ENCODE measurements around the gene SLC25A24. TPM values are rescaled to one million over a fixed set of nuclear protein-coding genes. Genes with fewer than 3 reads are reported as not detected.
"Not testable (repeated sequence)": the region's sequence is repeated elsewhere in the genome, so short reads cannot be mapped to it uniquely, and the experiment has no call there.

Gene SLC25A24
- total RNA-seq, 1 donor from 2014 or later, result 55.3 TPM

DNA sequence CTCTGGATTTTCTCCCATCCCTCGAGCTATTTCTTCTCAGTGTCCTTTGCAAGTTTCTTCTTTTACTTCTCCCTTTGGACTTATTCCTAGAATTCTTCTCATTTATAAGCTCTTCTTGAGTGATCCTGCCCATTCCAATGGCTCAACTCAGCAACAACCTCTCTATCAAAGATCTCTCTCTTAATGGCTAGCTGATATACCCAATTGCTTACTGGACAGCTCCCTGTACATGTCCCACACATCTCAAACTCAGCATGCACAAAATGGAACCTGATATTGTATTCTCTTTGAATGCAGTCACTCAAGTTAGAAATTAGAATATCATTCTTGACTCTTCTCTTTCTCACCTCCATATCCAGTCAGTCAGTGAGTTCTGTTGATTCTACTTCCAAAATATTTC is 48.6 kb downstream of the SLC25A24 start:
- Histone ChIP-seq H3K36me3 (ENCODE audit: insufficient read depth, low read length) (peaks cover 49% of the 10 kb centered on the region), H3K4me1 (ENCODE audit: insufficient read depth, low read length) (peaks cover 10% of the 10 kb centered on the region), H4K20me1 (ENCODE audit: insufficient read depth, low read length) (peaks cover 3% of the 10 kb centered on the region), H3K9me3 (ENCODE audit: insufficient read depth, low read depth, low read length) (no peaks in the 10 kb centered on the region), H3K27me3 (ENCODE audit: insufficient read depth, low read length) (no peaks in the 10 kb centered on the region), H3K4me2 (ENCODE audit: low read length) (no peak overlapping the region), H3K4me3 (ENCODE audit: insufficient read depth, low read depth, low read length) (no peak overlapping the region), H3K9ac (ENCODE audit: low read length) (no peak overlapping the region), H2AFZ (ENCODE audit: low read depth, low read length) (no peak overlapping the region), H3K27ac (ENCODE audit: low read depth, low read length) (no peak overlapping the region), H3K79me2 (ENCODE audit: insufficient read depth, low read length) (peaks cover 11% of the 10 kb centered on the region)
- DNase-seq (ENCODE audit: low read depth) (no peak), FAIRE-seq (no peak)
- Mint-ChIP-seq H3K9me3 (ENCODE audit: unreplicated experiment) (no peaks in the 10 kb centered on the region), H3K27ac (ENCODE audit: unreplicated experiment) (no peak overlapping the region), H3K4me3 (ENCODE audit: unreplicated experiment) (no peak overlapping the region), H3K36me3 (ENCODE audit: low read depth, unreplicated experiment) (peaks cover 33% of the 10 kb centered on the region), H3K27me3 (ENCODE audit: low read depth, unreplicated experiment) (no peaks in the 10 kb centered on the region), H3K4me1 (ENCODE audit: low read depth, unreplicated experiment) (peaks cover 6% of the 10 kb centered on the region)
- TF ChIP-seq, protein P1, sequence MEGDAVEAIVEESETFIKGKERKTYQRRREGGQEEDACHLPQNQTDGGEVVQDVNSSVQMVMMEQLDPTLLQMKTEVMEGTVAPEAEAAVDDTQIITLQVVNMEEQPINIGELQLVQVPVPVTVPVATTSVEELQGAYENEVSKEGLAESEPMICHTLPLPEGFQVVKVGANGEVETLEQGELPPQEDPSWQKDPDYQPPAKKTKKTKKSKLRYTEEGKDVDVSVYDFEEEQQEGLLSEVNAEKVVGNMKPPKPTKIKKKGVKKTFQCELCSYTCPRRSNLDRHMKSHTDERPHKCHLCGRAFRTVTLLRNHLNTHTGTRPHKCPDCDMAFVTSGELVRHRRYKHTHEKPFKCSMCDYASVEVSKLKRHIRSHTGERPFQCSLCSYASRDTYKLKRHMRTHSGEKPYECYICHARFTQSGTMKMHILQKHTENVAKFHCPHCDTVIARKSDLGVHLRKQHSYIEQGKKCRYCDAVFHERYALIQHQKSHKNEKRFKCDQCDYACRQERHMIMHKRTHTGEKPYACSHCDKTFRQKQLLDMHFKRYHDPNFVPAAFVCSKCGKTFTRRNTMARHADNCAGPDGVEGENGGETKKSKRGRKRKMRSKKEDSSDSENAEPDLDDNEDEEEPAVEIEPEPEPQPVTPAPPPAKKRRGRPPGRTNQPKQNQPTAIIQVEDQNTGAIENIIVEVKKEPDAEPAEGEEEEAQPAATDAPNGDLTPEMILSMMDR (IDR thresholded peaks at IDR 0.05; ENCODE audit: insufficient read depth, low read depth, low read length), result no peak
- no peak for TF ChIP-seq EZH2 (IDR thresholded peaks at IDR 0.05; ENCODE audit: insufficient read depth, low read length)

DNA sequence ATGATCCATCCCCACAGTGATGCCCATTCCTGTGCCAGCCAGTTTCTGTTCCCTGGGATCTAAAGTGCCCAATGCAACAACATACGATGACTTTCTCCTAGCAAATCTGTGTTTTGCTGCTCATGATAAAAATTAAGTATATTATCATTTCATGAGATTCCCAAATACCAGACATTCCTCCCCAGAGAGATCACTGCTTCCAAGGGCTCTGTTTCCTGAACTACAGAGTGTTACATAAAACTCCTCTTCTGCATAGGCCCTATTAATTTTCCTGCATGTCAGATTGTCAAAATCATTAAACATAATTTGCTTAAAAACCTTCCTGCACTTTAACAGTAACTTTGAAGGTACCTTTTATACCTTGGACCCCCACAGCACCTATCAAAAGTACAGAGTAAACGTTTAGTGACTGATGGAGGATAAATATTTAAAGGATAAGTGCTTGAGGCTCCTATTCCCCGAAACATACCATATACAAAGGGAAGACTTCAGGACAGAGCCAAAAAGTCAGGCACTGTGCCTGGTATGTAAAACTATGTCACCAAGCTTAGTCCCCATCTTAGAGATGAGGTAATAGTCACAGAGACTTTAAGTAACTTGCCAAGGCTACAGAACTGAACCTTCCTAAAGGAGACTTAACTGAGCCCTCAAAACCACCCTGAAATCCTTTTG is 50.2 kb downstream of the SLC25A24 start:
- Histone ChIP-seq H3K27ac (ENCODE audit: low read depth, low read length) (peak overlapping the region; percentile 63), H2AFZ (ENCODE audit: low read depth, low read length) (no peak overlapping the region), H3K9me3 (ENCODE audit: insufficient read depth, low read depth, low read length) (no peaks in the 10 kb centered on the region), H3K4me1 (ENCODE audit: insufficient read depth, low read length) (peaks cover 10% of the 10 kb centered on the region), H3K4me3 (ENCODE audit: insufficient read depth, low read depth, low read length) (no peak overlapping the region), H3K9ac (ENCODE audit: low read length) (no peak overlapping the region), H3K36me3 (ENCODE audit: insufficient read depth, low read length) (peaks cover 36% of the 10 kb centered on the region), H3K27me3 (ENCODE audit: insufficient read depth, low read length) (no peaks in the 10 kb centered on the region), H4K20me1 (ENCODE audit: insufficient read depth, low read length) (no peaks in the 10 kb centered on the region), H3K4me2 (ENCODE audit: low read length) (peak overlapping the region; percentile 34), H3K79me2 (ENCODE audit: insufficient read depth, low read length) (peaks cover 4% of the 10 kb centered on the region)
- TF ChIP-seq, protein P1 (IDR thresholded peaks at IDR 0.05; ENCODE audit: insufficient read depth, low read depth, low read length), result no peak
- no peak for TF ChIP-seq EZH2 (IDR thresholded peaks at IDR 0.05; ENCODE audit: insufficient read depth, low read length)
- DNase-seq (ENCODE audit: low read depth), result peak; percentile 49
- Mint-ChIP-seq H3K4me1 (ENCODE audit: low read depth, unreplicated experiment) (peaks cover 6% of the 10 kb centered on the region), H3K9me3 (ENCODE audit: unreplicated experiment) (no peaks in the 10 kb centered on the region), H3K27me3 (ENCODE audit: low read depth, unreplicated experiment) (no peaks in the 10 kb centered on the region), H3K36me3 (ENCODE audit: low read depth, unreplicated experiment) (peaks cover 42% of the 10 kb centered on the region), H3K4me3 (ENCODE audit: unreplicated experiment) (no peak overlapping the region), H3K27ac (ENCODE audit: unreplicated experiment) (no peak overlapping the region)
- no peak for FAIRE-seq

DNA sequence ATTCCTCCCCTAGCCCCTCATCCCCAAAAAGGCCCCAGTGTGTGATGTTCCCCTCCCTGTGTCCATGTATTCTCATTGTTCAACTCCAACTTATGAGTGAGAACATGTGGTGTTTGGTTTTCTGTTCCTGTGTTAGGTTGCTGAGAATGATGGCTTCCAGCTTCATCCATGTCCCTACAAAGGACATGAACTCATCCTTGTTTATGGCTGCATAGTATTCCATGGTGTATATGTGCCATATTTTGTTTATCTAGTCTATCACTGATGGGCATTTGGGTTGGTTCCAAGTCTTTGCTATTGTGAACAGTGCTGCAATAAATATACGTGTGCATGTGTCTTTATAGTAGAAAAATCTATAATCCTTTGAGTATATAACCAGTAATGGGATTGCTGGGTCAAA is 55.6 kb downstream of the SLC25A24 start:
- not testable (repeated sequence) for H3K9ac ChIP-seq (ENCODE audit: low read length); H2AFZ ChIP-seq (ENCODE audit: low read depth, low read length); H3K27me3 ChIP-seq (ENCODE audit: insufficient read depth, low read length); H3K4me3 ChIP-seq (ENCODE audit: insufficient read depth, low read depth, low read length); H3K27ac ChIP-seq (ENCODE audit: low read depth, low read length); FAIRE-seq; H3K4me1 Mint-ChIP-seq (ENCODE audit: low read depth, unreplicated experiment); H3K27me3 Mint-ChIP-seq (ENCODE audit: low read depth, unreplicated experiment); H3K79me2 ChIP-seq (ENCODE audit: insufficient read depth, low read length); DNase-seq (ENCODE audit: low read depth); H3K9me3 ChIP-seq (ENCODE audit: insufficient read depth, low read depth, low read length); H3K4me2 ChIP-seq (ENCODE audit: low read length); H4K20me1 ChIP-seq (ENCODE audit: insufficient read depth, low read length); H3K27ac Mint-ChIP-seq (ENCODE audit: unreplicated experiment); H3K4me3 Mint-ChIP-seq (ENCODE audit: unreplicated experiment); H3K9me3 Mint-ChIP-seq (ENCODE audit: unreplicated experiment)
- peaks cover 23% of the 10 kb centered on the region for H3K36me3 ChIP-seq (ENCODE audit: insufficient read depth, low read length)
- H3K4me1 ChIP-seq (ENCODE audit: insufficient read depth, low read length), result peaks cover 14% of the 10 kb centered on the region
- peaks cover 63% of the 10 kb centered on the region for H3K36me3 Mint-ChIP-seq (ENCODE audit: low read depth, unreplicated experiment)
